HG03378 (cell line): ENCODE results near the gene NTNG1.

Experiments used
- ATAC-seq: cut with Tn5 transposase; IDR thresholded peaks from one replicate; pipeline ENCODE4 v1.9.1; 2021; ENCODE audit warnings: mild to moderate bottlenecking, moderate library complexity; ENCODE audit not compliant: unreplicated experiment

NTNG1 gene

GRCh38 chr1:107487506-107487905 lies 346.7 kb downstream of the NTNG1 start:
- no peak for ATAC-seq

- ATAC-seq: peak; percentile 61
Measured at GRCh38 chr1:107491582-107491981, 350.7 kb downstream of the NTNG1 start.

GRCh38 chr1:107493111-107493716 lies 352.4 kb downstream of the NTNG1 start:
- no peak for ATAC-seq

GRCh38 chr1:107494061-107494460 lies 353.2 kb downstream of the NTNG1 start:
- no peak for ATAC-seq

GRCh38 chr1:107496002-107496401 lies 355.2 kb downstream of the NTNG1 start:
- ATAC-seq: no peak

- ATAC-seq: peak; percentile 98
Measured at GRCh38 chr1:107499139-107499744, 358.4 kb downstream of the NTNG1 start.

GRCh38 chr1:107501081-107501605 lies 360.3 kb downstream of the NTNG1 start:
- no peak for ATAC-seq

GRCh38 chr1:107510347-107510746 lies 369.5 kb downstream of the NTNG1 start:
- ATAC-seq: no peak

- ATAC-seq: no peak
Measured at GRCh38 chr1:107512836-107513235, 372.0 kb downstream of the NTNG1 start.

GRCh38 chr1:107514841-107515240 lies 374.0 kb downstream of the NTNG1 start:
- no peak for ATAC-seq

GRCh38 chr1:107515702-107516101 lies 374.9 kb downstream of the NTNG1 start:
- no peak for ATAC-seq

GRCh38 chr1:107523061-107523460 lies 382.2 kb downstream of the NTNG1 start:
- ATAC-seq: no peak

GRCh38 chr1:107523736-107524135 lies 382.9 kb downstream of the NTNG1 start:
- ATAC-seq: no peak

- no peak for ATAC-seq
Measured at GRCh38 chr1:107524301-107524700, 383.5 kb downstream of the NTNG1 start.

GRCh38 chr1:107525145-107525544 lies 384.3 kb downstream of the NTNG1 start:
- ATAC-seq: no peak

GRCh38 chr1:107525961-107526360 lies 385.1 kb downstream of the NTNG1 start:
- ATAC-seq: no peak

- no peak for ATAC-seq
Measured at GRCh38 chr1:107526524-107527198, 385.8 kb downstream of the NTNG1 start.

GRCh38 chr1:107529511-107530149 lies 388.8 kb downstream of the NTNG1 start:
- peak; percentile 97 for ATAC-seq

GRCh38 chr1:107530543-107530942 lies 389.7 kb downstream of the NTNG1 start:
- no peak for ATAC-seq

- ATAC-seq: no peak
Measured at GRCh38 chr1:107531065-107531908, 390.4 kb downstream of the NTNG1 start.

- no peak for ATAC-seq
Measured at GRCh38 chr1:107532318-107532717, 391.5 kb downstream of the NTNG1 start.
